Chondrocyte (in vitro differentiated cells): ENCODE data around the gene MELK. TPM values are rescaled to one million over a fixed set of nuclear protein-coding genes. Genes with fewer than 3 reads are reported as not detected.

ENCODE experiments used
- DNase-seq: peaks from one replicate; pipeline ENCODE4 v3.0.0; 2021; ENCODE audit warnings: mixed read lengths, low spot score
- H3K27ac Mint-ChIP-seq: one replicate; pipeline ENCODE4 v1.8.0; 2021; ENCODE audit warnings: mild to moderate bottlenecking, moderate library complexity, mixed read lengths; ENCODE audit not compliant: unreplicated experiment
- H3K27me3 Mint-ChIP-seq: 2 replicates; pipeline ENCODE4 v1.8.0; 2021; ENCODE audit warnings: low read depth, mixed read lengths
- H3K36me3 Mint-ChIP-seq: 2 replicates; pipeline ENCODE4 v1.8.0; 2021; ENCODE audit warnings: low read depth, mixed read lengths
- H3K4me1 Mint-ChIP-seq: 2 replicates; pipeline ENCODE4 v1.8.0; 2021; ENCODE audit warnings: low read depth, mild to moderate bottlenecking, mixed read lengths
- H3K4me3 Mint-ChIP-seq: one replicate; pipeline ENCODE4 v1.8.0; 2021; ENCODE audit warnings: mild to moderate bottlenecking, moderate library complexity, mixed read lengths; ENCODE audit not compliant: unreplicated experiment
- H3K9me3 Mint-ChIP-seq: 2 replicates; pipeline ENCODE4 v1.8.0; 2021; ENCODE audit warnings: low read depth, mixed read lengths
- CTCF ChIP-seq: fragments of 200-600 bp; sonication (generic); IDR thresholded peaks from 2 replicates; pipeline ENCODE4 v1.5.0; 2021; ENCODE audit warnings: antibody characterized with exemption, mild to moderate bottlenecking, moderate library complexity
- total RNA-seq: library from RNA; stranded (reverse); gene quantifications from 3 replicates; pipeline ENCODE4 v1.2.1, GENCODE V29; 2021

MELK gene
- total RNA-seq, 1 donor from 2014 or later = 10.4 TPM

- DNase-seq = no peak
- H3K4me1 Mint-ChIP-seq = peaks cover 20% of the 10 kb centered on the region
- peak overlapping the region; percentile 52 for H3K27ac Mint-ChIP-seq
- no peaks in the 10 kb centered on the region for H3K9me3 Mint-ChIP-seq
- no peak overlapping the region for H3K4me3 Mint-ChIP-seq
- no peaks in the 10 kb centered on the region for H3K27me3 Mint-ChIP-seq
- TF ChIP-seq CTCF = no peak
- peaks cover 3% of the 10 kb centered on the region for H3K36me3 Mint-ChIP-seq
These were observed 25.6 kb downstream of the MELK start for GRCh38 chr9:36598273-36598672.

GRCh38 chr9:36603006-36603405, 30.3 kb downstream of the MELK start:
- Mint-ChIP-seq H3K27ac (peak overlapping the region; percentile 57), H3K27me3 (no peaks in the 10 kb centered on the region), H3K4me3 (no peak overlapping the region), H3K4me1 (peaks cover 13% of the 10 kb centered on the region), H3K9me3 (no peaks in the 10 kb centered on the region), H3K36me3 (peaks cover 3% of the 10 kb centered on the region)
- no peak for TF ChIP-seq CTCF
- no peak for DNase-seq

- H3K36me3 Mint-ChIP-seq = peaks cover 2% of the 10 kb centered on the region
- no peak overlapping the region for H3K27ac Mint-ChIP-seq
These were observed 36.6 kb downstream of the MELK start for GRCh38 chr9:36609306-36609705.

GRCh38 chr9:36622121-36622520, 49.4 kb downstream of the MELK start:
- no peak for TF ChIP-seq CTCF
- Mint-ChIP-seq H3K4me1 (peaks cover 12% of the 10 kb centered on the region), H3K9me3 (no peaks in the 10 kb centered on the region), H3K27ac (no peak overlapping the region), H3K36me3 (no peaks in the 10 kb centered on the region), H3K4me3 (no peak overlapping the region), H3K27me3 (no peaks in the 10 kb centered on the region)
- DNase-seq = no peak

More at GRCh38 chr9:36609306-36609705, 36.6 kb downstream of the MELK start:
- no peak for TF ChIP-seq CTCF
- H3K27me3 Mint-ChIP-seq = no peaks in the 10 kb centered on the region
- no peak overlapping the region for H3K4me3 Mint-ChIP-seq
- no peaks in the 10 kb centered on the region for H3K4me1 Mint-ChIP-seq
- no peak for DNase-seq
- H3K9me3 Mint-ChIP-seq = no peaks in the 10 kb centered on the region

- Mint-ChIP-seq H3K9me3 (no peaks in the 10 kb centered on the region), H3K27me3 (no peaks in the 10 kb centered on the region), H3K36me3 (no peaks in the 10 kb centered on the region), H3K27ac (no peak overlapping the region), H3K4me1 (peaks cover 12% of the 10 kb centered on the region), H3K4me3 (no peak overlapping the region)
- TF ChIP-seq CTCF = no peak
- DNase-seq = no peak
These were observed 50.6 kb downstream of the MELK start for GRCh38 chr9:36623280-36623679.
